Pancreas (tissue), 10 donors: Measurements from ENCODE around the gene TNFRSF13B. TPM values are rescaled to one million over a fixed set of nuclear protein-coding genes. Genes with fewer than 3 reads are reported as not detected.
A peak's percentile ranks its signal among the peaks of the same experiment; 100 is the strongest.

Experiments used
- ATAC-seq, 4 donors: fragments of 200-7000 bp; cut with Tn5 transposase; one replicate each; pipeline versions ENCODE4 v1.8.0 to v1.9.1; 2020; ENCODE audit warnings: mild to moderate bottlenecking in 4 of 4, moderate library complexity in 4 of 4
- DNase-seq, 6 donors: peaks; one replicate each; pipeline ENCODE4 v3.0.0-alpha.2; 2020
- FAIRE-seq: peaks from 2 replicates; lab custom pipeline; 2012; peaks lifted over from hg19 to GRCh38; lab: Jason Lieb, UNC
- H3K27ac ChIP-seq, 4 donors: fragments of 200-600 bp; sonication (generic); 1 replicate in 3 of 4; 2 replicates in 1 of 4; pipeline versions ENCODE4 v1.5.0 to v1.8.0; 2020
- H3K27me3 ChIP-seq, 4 donors: fragments of 200-600 bp; one replicate each; pipeline ENCODE4 v1.8.0; 2021
- H3K36me3 ChIP-seq, 3 donors: fragments of 200-600 bp; sonication (generic) in 1 of 3; one replicate each; pipeline versions ENCODE4 v1.5.0 to v1.8.0; 2020 to 2021
- H3K4me1 ChIP-seq, 3 donors: fragments of 200-600 bp; one replicate each; pipeline ENCODE4 v1.8.0; 2021
- H3K4me3 ChIP-seq, 4 donors: fragments of 200-600 bp; sonication (generic) in 2 of 4; one replicate each; pipeline versions ENCODE4 v1.5.0 to v1.8.0; 2020 to 2021
- H3K9me3 ChIP-seq, 4 donors: fragments of 200-600 bp; one replicate each; pipeline ENCODE4 v1.8.0; 2021
- WGBS, 2 donors: extraction: QIAGEN DNeasy Blood & Tissue Kit; methylation state at CpG; one replicate each; pipeline ENCODE4 v1.1.7; 2013; 5-methylcytosine and 5-hydroxymethylcytosine counted together
- intact Hi-C, 3 donors: fragments of 100-400 bp; cut with DNase I; formaldehyde crosslinking; loops; one replicate each; pipeline versions ENCODE4 v1.11.1 to v1.14.2; 2022
- polyA plus RNA-seq, 2 donors: library from polyadenylated mRNA; stranded (reverse); fragments of 200-250 nt; gene quantifications; one replicate each; pipeline ENCODE4 v1.2.3, GENCODE V29; 2013
- total RNA-seq, 6 donors: library from RNA; stranded (reverse); fragmentation: NEBNext Ultra II Directional in 4 of 6; extraction: Animal tissue kit (Norgen Biotek cat#: 25700) in 4 of 6; gene quantifications; one replicate each; pipeline versions ENCODE4 v1.2.1 to v1.2.4, GENCODE V29; 2021 to 2023
- TF ChIP-seq, protein P1 (sequence below), 4 donors: fragments of 200-600 bp; sonication (generic) in 3 of 4; IDR thresholded peaks; one replicate each; pipeline versions ENCODE4 v1.5.0 to v1.8.0; 2021; ENCODE audit warnings: antibody characterized with exemption in 4 of 4
- donor health status: healthy with polysubstance abuse.
- donor health status: DM: no; HTN: no; CAD: no; lungs with moderate emphysema.
- donor health status: DM: no; HTN: no; CAD: no.
- donor health status: control.
- donor health status: control.
- donor health status: Bipolar disorder and iron deficiency.
- donor health status: DM: yes; HTN: yes; CAD: no.
- donor health status: DM: no; HTN: no; CAD: no.
- donor health status: DM: no; HTN: no; CAD: no.
- donor health status: DM: yes; HTN: yes; CAD: no.

TNFRSF13B gene
- total and polyA plus RNA-seq, 8 donors, result 0.16 TPM; not detected in 7

DNA sequence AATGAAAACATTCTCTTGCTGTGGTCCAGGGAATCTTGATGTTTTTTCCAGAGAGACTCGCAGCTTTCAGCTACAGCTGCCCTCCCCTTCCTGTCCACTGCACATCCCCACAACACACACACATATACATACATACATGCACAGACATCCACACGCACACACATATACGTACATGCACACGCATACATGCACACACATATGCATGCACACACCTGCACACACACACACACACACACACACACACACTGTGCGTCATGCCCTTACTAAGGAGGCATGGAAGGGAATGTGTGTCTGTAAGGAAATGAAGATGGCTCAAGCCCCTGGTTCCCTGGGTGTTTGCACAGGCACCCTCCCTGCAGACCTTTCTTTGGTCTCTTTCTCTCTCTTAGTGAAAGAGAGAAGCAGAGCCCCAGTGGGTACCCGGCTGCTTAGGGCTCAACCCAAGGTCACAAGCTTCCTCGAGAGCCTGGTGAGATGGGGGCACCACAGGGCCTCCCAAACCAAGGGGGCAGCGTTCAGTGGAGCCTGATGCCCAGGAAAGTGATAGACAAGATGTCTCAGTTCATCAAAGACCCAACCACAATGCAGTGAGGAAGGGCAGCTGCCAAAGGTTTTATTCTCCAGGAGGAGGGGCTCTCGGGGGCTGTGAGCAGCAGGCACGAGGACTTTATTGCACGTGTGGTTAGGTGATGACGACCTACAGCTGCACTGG lies 33.3 kb downstream of the TNFRSF13B start:
- 55 to 58% methylated on average over 12 of the region's 12 CpGs for WGBS, 2 donors
- Histone ChIP-seq H3K9me3 (no peaks in the 10 kb centered on the region), H3K27me3 (no peaks in the 10 kb centered on the region), H3K4me1 (no peaks in the 10 kb centered on the region), H3K4me3 (no peak overlapping the region), H3K27ac (no peak overlapping the region), H3K36me3 (no peaks in the 10 kb centered on the region)
- FAIRE-seq, result no peak
- intact Hi-C loops, result no loop called here
- ATAC-seq, result no peak
- peak in 2 of 6 donors; percentile 7 to 28 for DNase-seq
- TF ChIP-seq, protein P1, sequence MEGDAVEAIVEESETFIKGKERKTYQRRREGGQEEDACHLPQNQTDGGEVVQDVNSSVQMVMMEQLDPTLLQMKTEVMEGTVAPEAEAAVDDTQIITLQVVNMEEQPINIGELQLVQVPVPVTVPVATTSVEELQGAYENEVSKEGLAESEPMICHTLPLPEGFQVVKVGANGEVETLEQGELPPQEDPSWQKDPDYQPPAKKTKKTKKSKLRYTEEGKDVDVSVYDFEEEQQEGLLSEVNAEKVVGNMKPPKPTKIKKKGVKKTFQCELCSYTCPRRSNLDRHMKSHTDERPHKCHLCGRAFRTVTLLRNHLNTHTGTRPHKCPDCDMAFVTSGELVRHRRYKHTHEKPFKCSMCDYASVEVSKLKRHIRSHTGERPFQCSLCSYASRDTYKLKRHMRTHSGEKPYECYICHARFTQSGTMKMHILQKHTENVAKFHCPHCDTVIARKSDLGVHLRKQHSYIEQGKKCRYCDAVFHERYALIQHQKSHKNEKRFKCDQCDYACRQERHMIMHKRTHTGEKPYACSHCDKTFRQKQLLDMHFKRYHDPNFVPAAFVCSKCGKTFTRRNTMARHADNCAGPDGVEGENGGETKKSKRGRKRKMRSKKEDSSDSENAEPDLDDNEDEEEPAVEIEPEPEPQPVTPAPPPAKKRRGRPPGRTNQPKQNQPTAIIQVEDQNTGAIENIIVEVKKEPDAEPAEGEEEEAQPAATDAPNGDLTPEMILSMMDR (IDR thresholded peaks at IDR 0.05), result no peak

DNA sequence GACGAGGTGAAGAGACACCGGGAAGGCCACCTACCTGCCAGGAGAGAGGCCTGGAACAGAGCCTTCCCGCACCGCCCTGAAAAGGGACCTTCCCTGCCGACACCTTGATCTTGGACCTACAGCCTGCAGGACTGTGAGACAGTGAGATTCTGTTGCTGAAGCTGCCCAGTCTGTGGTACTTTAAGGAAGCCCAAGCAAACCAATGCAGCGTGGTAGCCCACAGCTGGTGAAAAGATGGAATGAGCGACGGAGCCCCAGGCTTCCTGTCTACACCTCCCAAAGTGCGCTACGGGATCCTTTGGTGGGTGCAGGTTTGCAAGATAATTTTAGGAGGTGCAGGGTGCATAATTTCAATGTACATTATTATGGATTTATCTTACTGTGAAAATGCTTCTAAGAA lies 33.9 kb downstream of the TNFRSF13B start:
- H3K9me3 ChIP-seq, result no peaks in the 10 kb centered on the region
- intact Hi-C loops, result no loop called here
- H3K27me3 ChIP-seq, result no peaks in the 10 kb centered on the region
- no peaks in the 10 kb centered on the region for H3K4me1 ChIP-seq
- TF ChIP-seq, protein P1 (IDR thresholded peaks at IDR 0.05), result no peak
- WGBS, 2 donors, result 84 to 85% methylated on average over 10 of the region's 10 CpGs
- ATAC-seq, result no peak
- no peak overlapping the region for H3K27ac ChIP-seq
- peak in 2 of 6 donors; percentile 2 to 6 for DNase-seq
- FAIRE-seq, result no peak
- H3K36me3 ChIP-seq, result no peaks in the 10 kb centered on the region
- H3K4me3 ChIP-seq, result no peak overlapping the region

DNA sequence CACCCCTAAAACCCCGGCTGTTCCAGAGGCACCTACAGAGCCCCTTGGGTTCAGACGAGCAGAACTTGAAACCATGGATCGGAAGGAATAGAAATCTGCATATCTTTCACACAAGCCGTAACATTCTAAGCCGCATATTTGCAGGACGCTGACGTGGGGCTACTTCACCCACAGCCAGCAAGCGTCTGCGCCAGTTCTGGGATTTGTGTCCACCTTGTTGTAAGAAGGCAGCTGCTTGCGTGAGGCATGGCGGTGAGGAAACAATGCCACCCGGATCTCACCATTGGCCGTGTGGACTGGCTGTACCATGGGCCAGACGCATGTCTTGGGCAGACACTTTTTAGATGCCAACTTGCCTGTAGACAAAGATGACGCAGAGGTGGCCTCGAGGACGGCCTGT lies 34.5 kb downstream of the TNFRSF13B start:
- H3K36me3 ChIP-seq, result no peaks in the 10 kb centered on the region
- intact Hi-C loops, result no loop called here
- H3K4me1 ChIP-seq, result no peaks in the 10 kb centered on the region
- FAIRE-seq (no peak), DNase-seq (peak in 2 of 6 donors; percentile 5 to 20), ATAC-seq (no peak)
- TF ChIP-seq, protein P1 (IDR thresholded peaks at IDR 0.05), result no peak
- H3K9me3 ChIP-seq, result no peaks in the 10 kb centered on the region
- WGBS, 2 donors, result 85 to 86% methylated on average over 17 of the region's 17 CpGs
- H3K4me3 ChIP-seq, result no peak overlapping the region
- H3K27me3 ChIP-seq, result no peaks in the 10 kb centered on the region
- H3K27ac ChIP-seq, result no peak overlapping the region

DNA sequence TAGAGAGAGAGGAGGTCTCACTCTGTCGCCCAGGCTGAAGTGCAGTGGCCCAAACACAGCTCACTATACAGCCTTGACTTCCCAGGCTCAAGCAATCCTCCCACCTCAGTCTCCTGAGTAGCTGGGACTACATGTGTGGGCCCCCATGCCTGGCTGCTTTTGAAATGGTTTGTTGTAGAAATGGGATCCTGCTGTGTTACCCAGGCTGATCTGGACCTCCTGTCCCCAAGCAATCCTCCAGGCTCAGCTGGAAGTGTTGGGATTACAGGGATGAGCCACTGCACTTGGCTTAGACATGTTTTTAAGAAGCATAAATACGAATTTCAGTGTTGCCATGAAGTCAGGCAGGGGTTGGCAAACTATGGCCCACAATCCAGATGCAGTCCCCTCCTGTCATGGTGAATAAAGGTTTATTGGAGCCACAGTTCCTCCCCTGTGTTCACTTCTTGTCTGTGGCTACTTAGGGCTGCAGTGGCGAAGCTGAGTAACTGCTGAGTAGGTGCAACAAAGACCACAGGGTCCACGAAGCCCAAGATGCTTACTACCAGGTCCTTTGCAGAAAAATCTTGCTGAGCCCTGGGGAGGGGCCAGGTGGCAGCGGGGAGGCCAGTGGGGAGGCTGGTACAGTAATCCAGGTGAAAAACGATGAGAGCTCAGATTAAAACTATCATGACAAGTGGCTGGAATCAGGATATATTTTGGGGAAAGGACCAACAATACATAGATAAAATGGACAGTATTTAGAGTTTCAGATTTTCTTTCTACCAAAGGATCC lies 35.2 kb downstream of the TNFRSF13B start:
- TF ChIP-seq, protein P1 (IDR thresholded peaks at IDR 0.05), result no peak
- ATAC-seq (no peak), DNase-seq (peak in 2 of 6 donors; percentile 4 to 11), FAIRE-seq (no peak)
- no peaks in the 10 kb centered on the region for H3K4me1 ChIP-seq
- no peaks in the 10 kb centered on the region for H3K36me3 ChIP-seq
- intact Hi-C loops, result no loop called here
- H3K27me3 ChIP-seq, result no peaks in the 10 kb centered on the region
- no peak overlapping the region for H3K4me3 ChIP-seq
- 69 to 70% methylated on average over 6 of the region's 6 CpGs for WGBS, 2 donors
- H3K9me3 ChIP-seq, result no peaks in the 10 kb centered on the region
- no peak overlapping the region for H3K27ac ChIP-seq
